DND-41 (cell line): ENCODE results near the gene BNC2.

Experiments
- ATAC-seq: fragments of 200-7000 bp; cut with Tn5 transposase; 3 replicates; pipeline ENCODE4 v1.9.1; 2021; ENCODE audit warnings: low read depth; ENCODE audit not compliant: insufficient read depth
- DNase-seq: peaks from one replicate; pipeline ENCODE4 v3.0.0-alpha.2; 2020
- H2AFZ ChIP-seq: 2 replicates; pipeline ENCODE4 v1.6.0; 2012; ENCODE audit warnings: low read depth, low read length
- H3K27ac ChIP-seq: 2 replicates; pipeline ENCODE4 v1.5.1; 2012; ENCODE audit warnings: low read length, inconsistent platforms
- H3K27me3 ChIP-seq: fragments of 200-600 bp; sonication (generic); 2 replicates; pipeline ENCODE4 v1.6.0; 2012; ENCODE audit warnings: low read length, mild to moderate bottlenecking, inconsistent platforms; ENCODE audit not compliant: insufficient read depth, poor library complexity
- H3K36me3 ChIP-seq: 2 replicates; pipeline ENCODE4 v1.5.1; 2012; ENCODE audit warnings: low read length, inconsistent platforms; ENCODE audit not compliant: insufficient read depth
- H3K4me1 ChIP-seq: 2 replicates; pipeline ENCODE4 v1.5.1; 2012; ENCODE audit warnings: mild to moderate bottlenecking, low read length; ENCODE audit not compliant: insufficient read depth
- H3K4me2 ChIP-seq: 2 replicates; pipeline ENCODE4 v1.6.0; 2012; ENCODE audit warnings: mild to moderate bottlenecking, moderate library complexity, low read length, inconsistent platforms; ENCODE audit not compliant: insufficient read depth
- H3K4me3 ChIP-seq, 2 experiments: fragments of 200-600 bp in 1 of 2; shearing (Covaris generic) in 1 of 2; 2 replicates each; pipeline ENCODE4 v1.5.1; 2012 to 2016; ENCODE audit warnings: inconsistent platforms in 2 of 2, low read length in 2 of 2, mild to moderate bottlenecking in 2 of 2, low read depth in 1 of 2, moderate library complexity in 1 of 2
- H3K79me2 ChIP-seq: 2 replicates; pipeline ENCODE4 v1.6.0; 2012; ENCODE audit warnings: low read length, inconsistent platforms; ENCODE audit not compliant: insufficient read depth
- H3K9ac ChIP-seq: 2 replicates; pipeline ENCODE4 v1.6.0; 2012; ENCODE audit warnings: low read depth, mild to moderate bottlenecking, inconsistent platforms, low read length, moderate library complexity
- H3K9me3 ChIP-seq: 2 replicates; pipeline ENCODE4 v1.5.1; 2012; ENCODE audit warnings: low read length, moderate library complexity, mild to moderate bottlenecking, inconsistent platforms; ENCODE audit not compliant: insufficient read depth, severe bottlenecking
- H4K20me1 ChIP-seq: 2 replicates; pipeline ENCODE4 v1.6.0; 2012; ENCODE audit warnings: low read length; ENCODE audit not compliant: insufficient read depth
- CTCF ChIP-seq: IDR thresholded peaks from 2 replicates; pipeline ENCODE4 v1.5.1; 2012; ENCODE audit warnings: borderline replicate concordance, low read length, moderate library complexity, mild to moderate bottlenecking; ENCODE audit not compliant: poor library complexity, severe bottlenecking; ENCODE audit errors: extremely low read depth
- EZH2 ChIP-seq: IDR thresholded peaks from 3 replicates; pipeline ENCODE4 v1.6.1; 2012; ENCODE audit warnings: borderline replicate concordance, low read depth, mild to moderate bottlenecking, moderate library complexity, low read length, inconsistent platforms; ENCODE audit not compliant: severe bottlenecking

BNC2 gene

GRCh38 chr9:16419124-16419523 is 451.3 kb downstream of the BNC2 start:
- Histone ChIP-seq H3K4me3 (no peak overlapping the region), H3K27ac (no peak overlapping the region), H3K9me3 (no peaks in the 10 kb centered on the region), H3K4me1 (peaks cover 18% of the 10 kb centered on the region), H3K36me3 (no peaks in the 10 kb centered on the region), H2AFZ (no peak overlapping the region), H3K4me2 (no peak overlapping the region), H4K20me1 (no peaks in the 10 kb centered on the region), H3K27me3 (no peaks in the 10 kb centered on the region), H3K79me2 (no peaks in the 10 kb centered on the region), H3K9ac (no peak overlapping the region)
- TF ChIP-seq CTCF (no peak), EZH2 (no peak)
- no peak for ATAC-seq
- no peak for DNase-seq

GRCh38 chr9:16418721-16419120 is 451.7 kb downstream of the BNC2 start:
- ATAC-seq (no peak), DNase-seq (no peak)
- Histone ChIP-seq H3K9me3 (no peaks in the 10 kb centered on the region), H3K4me1 (peaks cover 18% of the 10 kb centered on the region), H3K79me2 (no peaks in the 10 kb centered on the region), H3K27ac (no peak overlapping the region), H3K9ac (no peak overlapping the region), H2AFZ (no peak overlapping the region), H3K4me2 (no peak overlapping the region), H4K20me1 (no peaks in the 10 kb centered on the region), H3K36me3 (no peaks in the 10 kb centered on the region), H3K4me3 (no peak overlapping the region), H3K27me3 (no peaks in the 10 kb centered on the region)
- TF ChIP-seq CTCF (no peak), EZH2 (no peak)

- H3K9ac ChIP-seq: no peak overlapping the region
- TF ChIP-seq EZH2: no peak
- no peak for TF ChIP-seq CTCF
- no peaks in the 10 kb centered on the region for H3K36me3 ChIP-seq
- no peaks in the 10 kb centered on the region for H4K20me1 ChIP-seq
- H3K79me2 ChIP-seq: no peaks in the 10 kb centered on the region
- no peaks in the 10 kb centered on the region for H3K9me3 ChIP-seq
- H3K27me3 ChIP-seq: no peaks in the 10 kb centered on the region
- no peak overlapping the region for H2AFZ ChIP-seq
- DNase-seq (no peak), ATAC-seq (no peak)
- H3K27ac ChIP-seq: no peak overlapping the region
- 0 out of 2 replicates have a peak overlapping the region, but pooled peaks have one; percentile 27 for H3K4me2 ChIP-seq
- H3K4me3 ChIP-seq: no peak overlapping the region
- H3K4me1 ChIP-seq: peaks cover 18% of the 10 kb centered on the region
Measured at GRCh38 chr9:16417749-16418148, 452.7 kb downstream of the BNC2 start.

- H2AFZ ChIP-seq: no peak overlapping the region
- H4K20me1 ChIP-seq: no peaks in the 10 kb centered on the region
- peak; percentile 33 for DNase-seq
- H3K79me2 ChIP-seq: no peaks in the 10 kb centered on the region
- H3K4me1 ChIP-seq: peaks cover 18% of the 10 kb centered on the region
- peak; percentile 82 for ATAC-seq
- no peak overlapping the region for H3K4me3 ChIP-seq
- H3K27me3 ChIP-seq: no peaks in the 10 kb centered on the region
- H3K36me3 ChIP-seq: no peaks in the 10 kb centered on the region
- no peaks in the 10 kb centered on the region for H3K9me3 ChIP-seq
- H3K4me2 ChIP-seq: 0 out of 2 replicates have a peak overlapping the region, but pooled peaks have one; percentile 27
- no peak overlapping the region for H3K27ac ChIP-seq
- H3K9ac ChIP-seq: no peak overlapping the region
- TF ChIP-seq EZH2: no peak
- no peak for TF ChIP-seq CTCF
Measured at GRCh38 chr9:16417161-16417560, 453.3 kb downstream of the BNC2 start.
